ENCODE results near the gene SDS. TPM values are rescaled to one million over a fixed set of nuclear protein-coding genes. Genes with fewer than 3 reads are reported as not detected.

Gene SDS, protein sequence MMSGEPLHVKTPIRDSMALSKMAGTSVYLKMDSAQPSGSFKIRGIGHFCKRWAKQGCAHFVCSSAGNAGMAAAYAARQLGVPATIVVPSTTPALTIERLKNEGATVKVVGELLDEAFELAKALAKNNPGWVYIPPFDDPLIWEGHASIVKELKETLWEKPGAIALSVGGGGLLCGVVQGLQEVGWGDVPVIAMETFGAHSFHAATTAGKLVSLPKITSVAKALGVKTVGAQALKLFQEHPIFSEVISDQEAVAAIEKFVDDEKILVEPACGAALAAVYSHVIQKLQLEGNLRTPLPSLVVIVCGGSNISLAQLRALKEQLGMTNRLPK
- total RNA-seq: not detected in 2 replicates
- 0.12 TPM for total RNA-seq (2013)
- polyA plus RNA-seq: 0.09 TPM in 1 of 2 replicates, not detected in the other
- polyA minus RNA-seq: not detected in 2 replicates

DNA sequence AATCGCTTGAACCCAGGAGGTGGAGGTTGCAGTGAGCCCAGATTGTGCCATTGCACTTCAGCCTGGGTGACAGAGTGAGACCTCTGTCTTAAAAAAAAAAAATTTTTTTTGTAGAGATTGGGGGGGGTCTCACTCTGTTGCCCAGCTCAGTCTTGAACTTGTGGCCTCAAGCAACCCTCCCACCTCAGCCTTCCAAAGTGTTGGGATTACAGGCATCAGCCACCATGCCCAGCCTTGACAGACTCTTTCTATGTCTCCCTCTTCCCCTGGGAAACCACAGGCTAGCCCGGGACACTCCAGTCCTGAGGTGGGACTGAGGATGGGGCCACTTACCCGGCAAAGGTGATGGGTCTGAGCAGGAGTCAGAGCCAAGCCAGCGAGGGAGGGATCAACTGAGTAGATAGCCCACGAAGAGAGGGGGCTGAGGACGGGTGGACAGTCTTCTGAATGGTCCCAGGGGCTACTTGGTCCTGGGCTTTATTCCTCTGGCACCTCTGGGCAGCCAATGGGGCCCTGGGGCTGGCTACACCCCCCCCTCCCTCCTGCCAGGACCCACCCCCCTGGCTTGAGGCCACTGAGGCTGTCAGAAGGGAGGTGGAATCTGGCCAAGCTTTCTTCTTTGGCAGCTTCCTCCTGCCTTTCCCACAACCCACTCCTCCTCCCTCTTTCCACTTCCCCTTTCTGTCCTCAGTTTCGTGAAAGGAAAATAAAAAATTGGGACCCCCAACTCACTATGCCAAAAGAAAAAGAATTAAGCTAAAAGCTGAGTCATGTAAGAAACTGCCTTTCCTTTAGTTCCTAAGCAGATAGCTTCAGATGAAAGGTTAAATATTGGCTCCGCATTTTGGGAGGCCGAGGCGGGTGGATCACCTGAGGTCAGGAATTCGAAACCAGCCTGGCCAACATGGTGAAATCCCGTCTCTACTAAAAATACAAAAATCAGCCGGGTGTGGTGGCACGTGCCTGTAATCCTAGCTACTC is at the start of gene SDS:
Gene SDS (minus strand): TSS at position 453 of the 981 bp plus-strand sequence. CDS start 4,179 bp downstream, outside the sequence.
- Histone ChIP-seq H3K4me3 (ENCODE audit: control extremely low read depth in 1 of 5, extremely low read depth in 1 of 5, insufficient read depth in 1 of 5, low read depth in 2 of 5, low read length in 4 of 5) (no peak within 1 kb of the TSS), H3K79me2 (ENCODE audit: control insufficient read depth, insufficient read depth, low read length) (no peaks in the 10 kb centered on the region), H3K9me3 (ENCODE audit: control extremely low read depth in 1 of 3, control insufficient read depth in 2 of 3, insufficient read depth in 1 of 3, low read length in 2 of 3) (no peaks in the 10 kb centered on the region), H4K20me1 (ENCODE audit: control insufficient read depth, insufficient read depth, low read length, poor library complexity, severe bottlenecking) (no peaks in the 10 kb centered on the region), H3K27me3 (replicated peaks in 1 of 4; ENCODE audit: control extremely low read depth in 1 of 4, control insufficient read depth in 3 of 4, insufficient read depth in 4 of 4, low read length in 3 of 4) (peaks cover 0 to 15% (median 1%) of the 10 kb centered on the region in 4 experiments), H3K4me1 (ENCODE audit: control insufficient read depth in 2 of 2, insufficient read depth in 2 of 2, low read length in 2 of 2) (no peaks in the 10 kb centered on the region), H2AFZ (ENCODE audit: insufficient read depth, low read depth, low read length, poor library complexity, severe bottlenecking) (no peak within 1 kb of the TSS), H3K4me2 (replicated peaks; ENCODE audit: low read depth, low read length, poor library complexity, severe bottlenecking) (no peak within 1 kb of the TSS), H3K9ac (ENCODE audit: low read length) (no peak within 1 kb of the TSS), H3K27ac (ENCODE audit: low read length in 2 of 2) (no peak within 1 kb of the TSS), H3K36me3 (replicated peaks in 1 of 2; ENCODE audit: control extremely low read depth in 1 of 2, control insufficient read depth in 1 of 2, extremely low read depth in 1 of 2, insufficient read depth in 2 of 2, low read length in 1 of 2) (no peaks in the 10 kb centered on the region)
- TF ChIP-seq, protein P1, sequence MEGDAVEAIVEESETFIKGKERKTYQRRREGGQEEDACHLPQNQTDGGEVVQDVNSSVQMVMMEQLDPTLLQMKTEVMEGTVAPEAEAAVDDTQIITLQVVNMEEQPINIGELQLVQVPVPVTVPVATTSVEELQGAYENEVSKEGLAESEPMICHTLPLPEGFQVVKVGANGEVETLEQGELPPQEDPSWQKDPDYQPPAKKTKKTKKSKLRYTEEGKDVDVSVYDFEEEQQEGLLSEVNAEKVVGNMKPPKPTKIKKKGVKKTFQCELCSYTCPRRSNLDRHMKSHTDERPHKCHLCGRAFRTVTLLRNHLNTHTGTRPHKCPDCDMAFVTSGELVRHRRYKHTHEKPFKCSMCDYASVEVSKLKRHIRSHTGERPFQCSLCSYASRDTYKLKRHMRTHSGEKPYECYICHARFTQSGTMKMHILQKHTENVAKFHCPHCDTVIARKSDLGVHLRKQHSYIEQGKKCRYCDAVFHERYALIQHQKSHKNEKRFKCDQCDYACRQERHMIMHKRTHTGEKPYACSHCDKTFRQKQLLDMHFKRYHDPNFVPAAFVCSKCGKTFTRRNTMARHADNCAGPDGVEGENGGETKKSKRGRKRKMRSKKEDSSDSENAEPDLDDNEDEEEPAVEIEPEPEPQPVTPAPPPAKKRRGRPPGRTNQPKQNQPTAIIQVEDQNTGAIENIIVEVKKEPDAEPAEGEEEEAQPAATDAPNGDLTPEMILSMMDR (IDR thresholded peaks at IDR 0.05): no peak
- no peak for TF ChIP-seq EZH2 (IDR thresholded peaks at IDR 0.05; ENCODE audit: borderline replicate concordance, insufficient read depth, low read depth, low read length, poor library complexity, severe bottlenecking)
- Mint-ChIP-seq H3K27me3 (peaks cover 12% of the 10 kb centered on the region), H3K4me3 (no peak within 1 kb of the TSS), H3K9me3 (ENCODE audit: insufficient read depth) (no peaks in the 10 kb centered on the region), H3K27ac (no peak within 1 kb of the TSS), H3K4me1 (no peaks in the 10 kb centered on the region)
- DNase-seq (no peak), ATAC-seq (ENCODE audit: low read depth) (no peak)
- intact Hi-C loops (cut with micrococcal nuclease): no loop called here
- ChIA-PET POLR2A (no interaction called here), CTCF (interaction anchor here (1.5 kb wide), 1 partner anchor 10 kb away, joined by 3 read pairs; no protein-coding TSS in a partner anchor)
- 27% methylated on average over 11 of the region's 14 CpGs for WGBS (ENCODE audit: insufficient coverage)

Measured in B cell (primary cell).